ENCODE measurements around the gene ARMH2. TPM values are rescaled to one million over a fixed set of nuclear protein-coding genes. Genes with fewer than 3 reads are reported as not detected.

Gene ARMH2
- total and polyA plus RNA-seq, 4 donors, result not detected

- WGBS, result 3% methylated on average over 20 of the region's 20 CpGs
- DNase-seq (ENCODE audit: low spot score), result no peak
- peak overlapping the region; percentile 94 to 98 for H3K27ac ChIP-seq (ENCODE audit: low read depth in 1 of 2, low read length in 2 of 2)
- H3K4me1 ChIP-seq (ENCODE audit: control insufficient read depth in 4 of 4, insufficient read depth in 4 of 4, low read length in 3 of 4), result peaks cover 5 to 30% (median 16%) of the 10 kb centered on the region in 4 donors
- H3K36me3 ChIP-seq (ENCODE audit: control insufficient read depth in 4 of 4, insufficient read depth in 3 of 4, low read depth in 1 of 4, low read length in 3 of 4), result peaks cover 0 to 2% (median 0%) of the 10 kb centered on the region in 4 donors
- no peaks in the 10 kb centered on the region for H3K9me3 ChIP-seq (ENCODE audit: control insufficient read depth in 4 of 4, low read length in 3 of 4)
- no peaks in the 10 kb centered on the region for H3K27me3 ChIP-seq (ENCODE audit: control insufficient read depth in 4 of 4, insufficient read depth in 4 of 4, low read length in 3 of 4)
- H3K4me3 ChIP-seq (ENCODE audit: low read depth in 1 of 3, low read length in 3 of 3), result peak overlapping the region; percentile 84 to 96 (median 88)
- H3K9ac ChIP-seq (ENCODE audit: low read depth in 1 of 2, low read length in 2 of 2), result peak overlapping the region; percentile 59 to 75
- no peak for TF ChIP-seq HNF4A (conservative IDR thresholded peaks at IDR 0.05)
- TF ChIP-seq YY1 (IDR thresholded peaks at IDR 0.05), result no peak
- no peak for TF ChIP-seq TAF1 (conservative IDR thresholded peaks at IDR 0.05)
- no peak for TF ChIP-seq JUND (IDR thresholded peaks at IDR 0.05)
- TF ChIP-seq FOXA2 (IDR thresholded peaks at IDR 0.05), result no peak
- TF ChIP-seq MAX (IDR thresholded peaks at IDR 0.05), result no peak
- TF ChIP-seq GABPA (IDR thresholded peaks at IDR 0.05 in 1 of 2, conservative IDR thresholded peaks at IDR 0.05 in 1 of 2), result no peak
- no peak for TF ChIP-seq NR2F2 (IDR thresholded peaks at IDR 0.05)
- no peak for TF ChIP-seq SP1 (IDR thresholded peaks at IDR 0.05)
- no peak for TF ChIP-seq CTCF (IDR thresholded peaks at IDR 0.05; ENCODE audit: low read depth, low read length, missing input control)
- no peak for TF ChIP-seq RXRA (IDR thresholded peaks at IDR 0.05)
- no peak for TF ChIP-seq REST (IDR thresholded peaks at IDR 0.05)
- TF ChIP-seq EGR1 (IDR thresholded peaks at IDR 0.05; ENCODE audit: low read depth in 2 of 2), result no peak
- no peak for TF ChIP-seq RAD21 (IDR thresholded peaks at IDR 0.05)
- no peak for TF ChIP-seq FOXA1 (IDR thresholded peaks at IDR 0.05)
- no peak for TF ChIP-seq HNF4G (IDR thresholded peaks at IDR 0.05)
- TF ChIP-seq ATF3 (IDR thresholded peaks at IDR 0.05), result no peak
Observed at GRCh38 chr6:24775520-24776058, 23.1 kb downstream of the ARMH2 start.
